Keratinocyte (primary cell): ENCODE results near the gene TM4SF5.

Experiments used
- CTCF ChIP-seq, 3 experiments: IDR thresholded peaks in 1 of 3; conservative IDR thresholded peaks in 1 of 3; optimal IDR thresholded peaks in 1 of 3; 2 replicates in 2 of 3; 3 replicates in 1 of 3; pipeline versions ENCODE3 to v1.5.1; 2011; ENCODE audit warnings: low read length in 3 of 3, mild to moderate bottlenecking in 3 of 3, moderate library complexity in 2 of 3, control low read depth in 1 of 3, inconsistent platforms in 1 of 3; ENCODE audit not compliant: insufficient read depth in 2 of 3; ENCODE audit errors: extremely low read depth in 1 of 3
- EZH2 ChIP-seq: IDR thresholded peaks from one replicate; pipeline ENCODE4 v1.6.1; 2012; ENCODE audit warnings: inconsistent platforms, mild to moderate bottlenecking, low read length, moderate library complexity

GRCh38 chr17:4742629-4743028 lies 29.1 kb upstream of the TM4SF5 start:
- TF ChIP-seq CTCF (optimal IDR thresholded peaks at IDR 0.05 in 1 of 3, IDR thresholded peaks at IDR 0.05 in 1 of 3, conservative IDR thresholded peaks at IDR 0.05 in 1 of 3; ENCODE audit: extremely low read depth in 1 of 3, insufficient read depth in 2 of 3, low read length in 3 of 3) = no peak
- TF ChIP-seq EZH2 = no peak
